Measurements from ENCODE around the gene PKD1.

PKD1 gene

GRCh38 chr16:2043667-2044451, 91.8 kb downstream of the PKD1 start:
- DNase-seq: peak; percentile 82

- peak; percentile 87 for DNase-seq
Observed at GRCh38 chr16:2042986-2043666, 92.6 kb downstream of the PKD1 start.

GRCh38 chr16:2042171-2042985, 93.3 kb downstream of the PKD1 start:
- peak; percentile 92 for DNase-seq

GRCh38 chr16:2040787-2041522, 94.7 kb downstream of the PKD1 start:
- DNase-seq: peak; percentile 48

- DNase-seq: no peak
Observed at GRCh38 chr16:2040041-2040786, 95.5 kb downstream of the PKD1 start.

- peak; percentile 79 for DNase-seq
Observed at GRCh38 chr16:2039274-2040031, 96.2 kb downstream of the PKD1 start.
